Panc1 (cell line): Measurements from ENCODE around the gene ZBTB20.
"Not testable (repeated sequence)": the region's sequence is repeated elsewhere in the genome, so short reads cannot be mapped to it uniquely, and the experiment has no call there.

Source experiments
- POLR2AphosphoS5 ChIP-seq: IDR thresholded peaks from 2 replicates; pipeline ENCODE4 v1.6.1; 2012; ENCODE audit warnings: mild to moderate bottlenecking, low read depth, low read length, moderate library complexity
- REST ChIP-seq, 2 experiments: IDR thresholded peaks; 2 replicates each; pipeline ENCODE4 v1.6.1; 2011 to 2012; ENCODE audit warnings: low read depth in 2 of 2, control low read depth in 1 of 2, low read length in 1 of 2, mild to moderate bottlenecking in 1 of 2, moderate library complexity in 1 of 2; ENCODE audit not compliant: insufficient read depth in 1 of 2
- SIN3A ChIP-seq: IDR thresholded peaks from 2 replicates; pipeline ENCODE4 v1.6.1; 2012; ENCODE audit warnings: low read depth, mild to moderate bottlenecking, low read length, moderate library complexity, borderline replicate concordance; ENCODE audit not compliant: insufficient read depth
- TCF7L2 ChIP-seq: IDR thresholded peaks from 2 replicates; pipeline ENCODE4 v1.6.1; 2011; ENCODE audit warnings: mild to moderate bottlenecking, low read depth, low read length, inconsistent platforms
- TF ChIP-seq, protein P1 (sequence below): fragments of 450-650 bp; IDR thresholded peaks from 2 replicates; pipeline ENCODE4 v1.5.1; 2017; ENCODE audit warnings: mild to moderate bottlenecking

DNA sequence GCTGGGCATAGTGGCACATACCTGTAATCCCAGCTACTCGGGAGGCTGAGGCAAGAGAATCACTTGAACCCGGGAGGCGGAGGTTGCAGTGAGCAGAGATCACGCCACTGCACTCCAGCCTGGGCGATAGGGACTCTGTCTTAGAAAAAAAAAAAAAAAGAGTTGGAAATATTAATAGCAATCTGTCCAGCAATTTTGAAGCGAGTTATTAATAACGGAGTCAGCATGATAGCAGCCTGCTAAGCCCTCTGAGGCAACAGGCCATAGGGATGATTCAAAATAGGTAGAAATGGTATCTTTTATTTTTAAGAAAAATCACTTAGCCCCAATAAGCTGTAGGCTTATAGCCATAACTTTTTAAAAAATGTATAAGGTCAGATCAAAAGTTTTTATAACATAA lies 37.0 kb downstream of the ZBTB20 start:
- TF ChIP-seq, protein P1, sequence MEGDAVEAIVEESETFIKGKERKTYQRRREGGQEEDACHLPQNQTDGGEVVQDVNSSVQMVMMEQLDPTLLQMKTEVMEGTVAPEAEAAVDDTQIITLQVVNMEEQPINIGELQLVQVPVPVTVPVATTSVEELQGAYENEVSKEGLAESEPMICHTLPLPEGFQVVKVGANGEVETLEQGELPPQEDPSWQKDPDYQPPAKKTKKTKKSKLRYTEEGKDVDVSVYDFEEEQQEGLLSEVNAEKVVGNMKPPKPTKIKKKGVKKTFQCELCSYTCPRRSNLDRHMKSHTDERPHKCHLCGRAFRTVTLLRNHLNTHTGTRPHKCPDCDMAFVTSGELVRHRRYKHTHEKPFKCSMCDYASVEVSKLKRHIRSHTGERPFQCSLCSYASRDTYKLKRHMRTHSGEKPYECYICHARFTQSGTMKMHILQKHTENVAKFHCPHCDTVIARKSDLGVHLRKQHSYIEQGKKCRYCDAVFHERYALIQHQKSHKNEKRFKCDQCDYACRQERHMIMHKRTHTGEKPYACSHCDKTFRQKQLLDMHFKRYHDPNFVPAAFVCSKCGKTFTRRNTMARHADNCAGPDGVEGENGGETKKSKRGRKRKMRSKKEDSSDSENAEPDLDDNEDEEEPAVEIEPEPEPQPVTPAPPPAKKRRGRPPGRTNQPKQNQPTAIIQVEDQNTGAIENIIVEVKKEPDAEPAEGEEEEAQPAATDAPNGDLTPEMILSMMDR = not testable (repeated sequence)
- not testable (repeated sequence) for TF ChIP-seq POLR2AphosphoS5; REST (IDR thresholded peaks at IDR 0.05; ENCODE audit: insufficient read depth in 1 of 2, low read depth in 2 of 2, low read length in 1 of 2); TCF7L2; SIN3A
